NCI-H1105 (cell line): Measurements from ENCODE around the gene EVI2A.

Experiments
- DNase-seq: peaks from one replicate; lab custom pipeline; 2025; lab: John Stamatoyannopoulos, UW

The EVI2A gene

DNA sequence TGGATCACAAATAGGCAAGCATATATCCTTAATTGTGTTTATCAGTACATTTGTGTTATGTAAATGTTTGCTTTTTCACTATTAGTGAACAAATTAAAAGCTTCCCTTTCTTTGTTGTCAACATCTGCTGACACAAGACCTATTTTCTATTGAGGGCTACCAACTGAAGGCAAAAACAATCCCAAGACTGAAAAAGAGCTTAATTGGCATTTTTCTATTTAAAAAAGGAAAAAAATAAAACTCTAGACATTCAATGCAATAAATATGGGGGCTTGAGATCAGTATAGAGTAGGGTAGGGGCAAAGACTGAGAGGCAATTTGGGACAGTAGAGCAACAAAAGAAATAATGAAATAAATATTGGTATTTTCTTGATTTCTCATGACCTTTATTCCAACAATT lies 48.6 kb downstream of the EVI2A start:
- DNase-seq = no peak

DNA sequence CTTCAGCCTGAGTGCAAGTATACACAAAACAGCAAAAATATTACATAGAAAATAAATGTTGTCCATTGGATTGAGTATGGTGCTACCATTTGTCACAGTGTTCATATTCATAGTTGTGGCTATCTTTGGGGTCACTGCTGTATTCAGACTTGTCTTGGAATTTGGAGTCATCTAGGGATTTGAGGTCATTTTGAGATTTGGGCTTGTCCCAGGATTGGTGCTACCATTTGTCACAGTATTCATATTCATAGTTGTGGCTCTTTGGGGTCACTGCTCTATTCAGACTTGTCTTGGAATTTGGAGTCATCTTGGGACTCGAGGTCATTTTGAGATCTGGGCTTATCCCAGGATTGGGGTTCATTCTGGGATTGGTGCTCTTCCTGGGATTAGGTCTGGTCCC lies 49.2 kb downstream of the EVI2A start:
- no peak for DNase-seq

DNA sequence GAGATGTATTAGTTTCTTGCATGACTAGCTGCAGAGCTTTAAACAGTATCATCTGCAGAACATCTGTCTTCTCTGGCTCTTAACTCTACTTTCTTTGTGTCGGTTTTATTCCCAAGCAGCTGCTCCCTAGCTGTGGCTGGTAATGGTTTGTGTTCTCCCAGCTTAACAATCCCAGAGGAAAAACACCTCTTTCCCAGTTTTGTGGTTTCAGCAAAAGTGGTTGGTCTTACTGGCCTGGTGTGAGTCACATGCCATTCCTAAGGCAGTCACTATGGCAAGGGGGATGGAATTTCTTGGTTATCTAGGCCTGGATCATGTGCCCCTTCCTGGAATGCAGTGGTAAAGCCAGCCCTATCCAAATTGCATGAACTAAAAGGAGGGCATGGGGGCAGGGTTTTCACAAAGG lies 51.8 kb downstream of the EVI2A start:
- DNase-seq = no peak

- DNase-seq = no peak
Observed at GRCh38 chr17:31269036-31269577, 52.3 kb downstream of the EVI2A start.
